ENCODE measurements around the gene CRPPA. TPM values are rescaled to one million over a fixed set of nuclear protein-coding genes. Genes with fewer than 3 reads are reported as not detected.

Gene CRPPA
- total RNA-seq, 1 donor from 2014 or later: 2.6 TPM

- Histone ChIP-seq H2AFZ (replicated peaks) (no peak overlapping the region), H3K27ac (no peak overlapping the region), H3K36me3 (no peaks in the 10 kb centered on the region), H3K9ac (no peak overlapping the region), H3K79me2 (ENCODE audit: low read depth) (no peaks in the 10 kb centered on the region), H3K4me3 (no peak overlapping the region), H3K9me3 (ENCODE audit: low read depth) (peaks cover 14% of the 10 kb centered on the region), H3K27me3 (no peaks in the 10 kb centered on the region), H4K20me1 (ENCODE audit: low read depth) (no peaks in the 10 kb centered on the region), H3K4me1 (no peaks in the 10 kb centered on the region), H3F3A (ENCODE audit: low read depth) (peaks cover 34% of the 10 kb centered on the region), H3K4me2 (no peak overlapping the region)
- H3K27ac Mint-ChIP-seq: no peak overlapping the region
- H3K9me3 Mint-ChIP-seq: peaks cover 35% of the 10 kb centered on the region
- TF ChIP-seq EZH2 (IDR thresholded peaks at IDR 0.05) (no peak), EZH2phosphoT487 (IDR thresholded peaks at IDR 0.05) (no peak), CTCF (IDR thresholded peaks at IDR 0.05) (no peak)
- no peak overlapping the region for H3K4me3 Mint-ChIP-seq
- H3K27me3 Mint-ChIP-seq (ENCODE audit: insufficient read depth, low read depth): peaks cover 4% of the 10 kb centered on the region
- DNase-seq (ENCODE audit: low spot score): no peak
- peaks cover 14% of the 10 kb centered on the region for H3K36me3 Mint-ChIP-seq
- H3K4me1 Mint-ChIP-seq: no peaks in the 10 kb centered on the region
Observed at GRCh38 chr7:16402091-16402490, 19.2 kb downstream of the CRPPA start.

- Mint-ChIP-seq H3K4me3 (no peak overlapping the region), H3K27me3 (ENCODE audit: insufficient read depth, low read depth) (peaks cover 4% of the 10 kb centered on the region), H3K27ac (no peak overlapping the region), H3K4me1 (no peaks in the 10 kb centered on the region), H3K36me3 (peaks cover 18% of the 10 kb centered on the region), H3K9me3 (peaks cover 44% of the 10 kb centered on the region)
- H3K9ac ChIP-seq: no peak overlapping the region
- no peaks in the 10 kb centered on the region for H3K4me1 ChIP-seq
- peaks cover 43% of the 10 kb centered on the region for H3F3A ChIP-seq (ENCODE audit: low read depth)
- DNase-seq (ENCODE audit: low spot score): no peak
- H3K9me3 ChIP-seq (ENCODE audit: low read depth): peaks cover 21% of the 10 kb centered on the region
- no peaks in the 10 kb centered on the region for H3K27me3 ChIP-seq
- no peaks in the 10 kb centered on the region for H3K79me2 ChIP-seq (ENCODE audit: low read depth)
- H3K4me3 ChIP-seq: no peak overlapping the region
- H4K20me1 ChIP-seq (ENCODE audit: low read depth): no peaks in the 10 kb centered on the region
- no peaks in the 10 kb centered on the region for H3K36me3 ChIP-seq
- no peak overlapping the region for H3K27ac ChIP-seq
- no peak overlapping the region for H2AFZ ChIP-seq (replicated peaks)
- TF ChIP-seq EZH2phosphoT487 (IDR thresholded peaks at IDR 0.05) (no peak), EZH2 (IDR thresholded peaks at IDR 0.05) (no peak), CTCF (IDR thresholded peaks at IDR 0.05) (no peak)
- H3K4me2 ChIP-seq: no peak overlapping the region
Observed at GRCh38 chr7:16400893-16401275, 20.5 kb downstream of the CRPPA start.

GRCh38 chr7:16399916-16400892, 21.1 kb downstream of the CRPPA start:
- H3F3A ChIP-seq (ENCODE audit: low read depth): peaks cover 43% of the 10 kb centered on the region
- H3K4me3 ChIP-seq: no peak overlapping the region
- no peak overlapping the region for H3K27ac ChIP-seq
- H3K9ac ChIP-seq: no peak overlapping the region
- H3K79me2 ChIP-seq (ENCODE audit: low read depth): no peaks in the 10 kb centered on the region
- DNase-seq (ENCODE audit: low spot score): no peak
- H3K9me3 Mint-ChIP-seq: peaks cover 45% of the 10 kb centered on the region
- no peak overlapping the region for H3K4me3 Mint-ChIP-seq
- H2AFZ ChIP-seq (replicated peaks): no peak overlapping the region
- H3K36me3 ChIP-seq: no peaks in the 10 kb centered on the region
- H3K4me2 ChIP-seq: no peak overlapping the region
- H4K20me1 ChIP-seq (ENCODE audit: low read depth): no peaks in the 10 kb centered on the region
- H3K36me3 Mint-ChIP-seq: peaks cover 18% of the 10 kb centered on the region
- H3K4me1 ChIP-seq: no peaks in the 10 kb centered on the region
- H3K4me1 Mint-ChIP-seq: no peaks in the 10 kb centered on the region
- H3K27me3 Mint-ChIP-seq (ENCODE audit: insufficient read depth, low read depth): peaks cover 4% of the 10 kb centered on the region
- no peak overlapping the region for H3K27ac Mint-ChIP-seq
- no peaks in the 10 kb centered on the region for H3K27me3 ChIP-seq
- TF ChIP-seq EZH2phosphoT487 (IDR thresholded peaks at IDR 0.05) (no peak), EZH2 (IDR thresholded peaks at IDR 0.05) (no peak), CTCF (IDR thresholded peaks at IDR 0.05) (no peak)
- H3K9me3 ChIP-seq (ENCODE audit: low read depth): peaks cover 21% of the 10 kb centered on the region
